RWPE2 (cell line): ENCODE results near the gene TM4SF5.

Experiments
- ATAC-seq: fragments of 200-7000 bp; cut with Tn5 transposase; 3 replicates; pipeline ENCODE4 v1.9.1; 2021; ENCODE audit warnings: low read depth
- DNase-seq: peaks from one replicate; pipeline ENCODE4 v3.0.0-alpha.2; 2020; ENCODE audit warnings: low spot score
- H3K27ac ChIP-seq: fragments of 450-650 bp; 2 replicates; pipeline ENCODE4 v1.5.1; 2017; ENCODE audit warnings: mild to moderate bottlenecking; ENCODE audit not compliant: poor library complexity, severe bottlenecking
- H3K27me3 ChIP-seq: fragments of 250-450 bp; sonication (Bioruptor Pico); 2 replicates; pipeline ENCODE4 v1.5.1; 2021; ENCODE audit warnings: mild to moderate bottlenecking, moderate library complexity; ENCODE audit not compliant: insufficient read depth, poor library complexity, severe bottlenecking
- H3K36me3 ChIP-seq: fragments of 250-450 bp; sonication (Bioruptor Pico); 2 replicates; pipeline ENCODE4 v1.5.1; 2020; ENCODE audit warnings: low read depth, mild to moderate bottlenecking, moderate library complexity
- H3K4me1 ChIP-seq: fragments of 250-450 bp; sonication (Bioruptor Pico); 2 replicates; pipeline ENCODE4 v1.5.1; 2021; ENCODE audit warnings: mild to moderate bottlenecking, moderate library complexity; ENCODE audit not compliant: insufficient read depth, poor library complexity, severe bottlenecking
- H3K4me3 ChIP-seq: fragments of 250-450 bp; sonication (Bioruptor Pico); 2 replicates; pipeline ENCODE4 v1.5.1; 2021; ENCODE audit warnings: mild to moderate bottlenecking, moderate library complexity; ENCODE audit not compliant: severe bottlenecking
- H3K9me3 ChIP-seq: fragments of 250-450 bp; sonication (Bioruptor Pico); 2 replicates; pipeline ENCODE4 v1.5.1; 2021; ENCODE audit warnings: mild to moderate bottlenecking, moderate library complexity; ENCODE audit not compliant: severe bottlenecking
- CTCF ChIP-seq: fragments of 450-650 bp; IDR thresholded peaks from one replicate; pipeline ENCODE4 v1.5.1; 2017; ENCODE audit warnings: mild to moderate bottlenecking, moderate library complexity; ENCODE audit not compliant: poor library complexity, severe bottlenecking

The TM4SF5 gene

GRCh38 chr17:4768298-4768697 is 3.4 kb upstream of the TM4SF5 start:
- Histone ChIP-seq H3K4me1 (no peaks in the 10 kb centered on the region), H3K4me3 (no peak overlapping the region), H3K27ac (no peak overlapping the region), H3K36me3 (no peaks in the 10 kb centered on the region), H3K27me3 (no peaks in the 10 kb centered on the region), H3K9me3 (no peaks in the 10 kb centered on the region)
- no peak for DNase-seq
- ATAC-seq: no peak
- no peak for TF ChIP-seq CTCF

- TF ChIP-seq CTCF: no peak
- H3K27ac ChIP-seq: no peak overlapping the region
- no peaks in the 10 kb centered on the region for H3K27me3 ChIP-seq
- ATAC-seq: peak; percentile 53; the same call in 1 of the 3 replicates
- no peak overlapping the region for H3K4me3 ChIP-seq
- no peaks in the 10 kb centered on the region for H3K4me1 ChIP-seq
- DNase-seq: no peak
- no peaks in the 10 kb centered on the region for H3K9me3 ChIP-seq
- H3K36me3 ChIP-seq: no peaks in the 10 kb centered on the region
Measured at GRCh38 chr17:4769628-4770027, 2.1 kb upstream of the TM4SF5 start.

GRCh38 chr17:4772235-4772613 is 538 bp downstream of the TM4SF5 start:
- Histone ChIP-seq H3K9me3 (no peaks in the 10 kb centered on the region), H3K27ac (no peak overlapping the region), H3K4me3 (no peak overlapping the region), H3K36me3 (no peaks in the 10 kb centered on the region), H3K4me1 (no peaks in the 10 kb centered on the region), H3K27me3 (no peaks in the 10 kb centered on the region)
- DNase-seq (no peak), ATAC-seq (no peak)
- TF ChIP-seq CTCF: no peak

- Histone ChIP-seq H3K27ac (no peak overlapping the region), H3K9me3 (no peaks in the 10 kb centered on the region), H3K36me3 (no peaks in the 10 kb centered on the region), H3K27me3 (no peaks in the 10 kb centered on the region), H3K4me1 (no peaks in the 10 kb centered on the region), H3K4me3 (no peak overlapping the region)
- DNase-seq (no peak), ATAC-seq (no peak; the same call in 2 of the 3 replicates)
- TF ChIP-seq CTCF: no peak
Measured at GRCh38 chr17:4777969-4778760, 6.5 kb downstream of the TM4SF5 start.

- TF ChIP-seq CTCF: no peak
- no peaks in the 10 kb centered on the region for H3K27me3 ChIP-seq
- DNase-seq: no peak
- H3K27ac ChIP-seq: no peak overlapping the region
- ATAC-seq: no peak
- H3K36me3 ChIP-seq: no peaks in the 10 kb centered on the region
- H3K9me3 ChIP-seq: no peaks in the 10 kb centered on the region
- H3K4me3 ChIP-seq: no peak overlapping the region
- no peaks in the 10 kb centered on the region for H3K4me1 ChIP-seq
Measured at GRCh38 chr17:4780325-4780955, 8.8 kb downstream of the TM4SF5 start.
